ENCODE data around the gene CPAMD8.

CPAMD8 gene

GRCh38 chr19:16898361-16899015, 128.1 kb downstream of the CPAMD8 start:
- no peak for TF ChIP-seq CTCF (IDR thresholded peaks at IDR 0.05)

- no peak for TF ChIP-seq CTCF (IDR thresholded peaks at IDR 0.05)
Observed at GRCh38 chr19:16897856-16898161, 128.8 kb downstream of the CPAMD8 start.

GRCh38 chr19:16897029-16897855, 129.4 kb downstream of the CPAMD8 start:
- TF ChIP-seq CTCF (IDR thresholded peaks at IDR 0.05) = no peak

- TF ChIP-seq CTCF (IDR thresholded peaks at IDR 0.05) = no peak
Observed at GRCh38 chr19:16896146-16897028, 130.2 kb downstream of the CPAMD8 start.

- TF ChIP-seq CTCF (IDR thresholded peaks at IDR 0.05) = no peak
Observed at GRCh38 chr19:16895467-16896145, 131.0 kb downstream of the CPAMD8 start.

GRCh38 chr19:16894080-16894479, 132.5 kb downstream of the CPAMD8 start:
- no peak for TF ChIP-seq CTCF (IDR thresholded peaks at IDR 0.05)

GRCh38 chr19:16893686-16893989, 133.0 kb downstream of the CPAMD8 start:
- TF ChIP-seq CTCF (IDR thresholded peaks at IDR 0.05) = no peak

Measured in LNCAP (cell line).